NB4 (cell line): ENCODE measurements around the gene TNFSF11.

ENCODE experiments used
- DNase-seq: peaks from one replicate; pipeline ENCODE4 v3.0.0; 2010; ENCODE audit warnings: low read depth
- H3K4me3 ChIP-seq: one replicate; pipeline ENCODE4 v1.5.1; 2011; ENCODE audit warnings: mild to moderate bottlenecking, low read depth, low read length, moderate library complexity
- MAX ChIP-seq: IDR thresholded peaks from 2 replicates; pipeline ENCODE4 v1.6.1; 2011; ENCODE audit warnings: low read depth, low read length
- MYC ChIP-seq: IDR thresholded peaks from 2 replicates; pipeline ENCODE4 v1.6.1; 2011; ENCODE audit warnings: low read depth, low read length
- POLR2A ChIP-seq: IDR thresholded peaks from 2 replicates; pipeline ENCODE4 v1.6.1; 2011; ENCODE audit warnings: mild to moderate bottlenecking; ENCODE audit not compliant: insufficient read length; ENCODE audit errors: extremely low read depth
- TF ChIP-seq, protein P1 (sequence below): IDR thresholded peaks from one replicate; pipeline ENCODE4 v1.5.1; 2012; ENCODE audit warnings: low read depth, low read length

TNFSF11 gene

DNA sequence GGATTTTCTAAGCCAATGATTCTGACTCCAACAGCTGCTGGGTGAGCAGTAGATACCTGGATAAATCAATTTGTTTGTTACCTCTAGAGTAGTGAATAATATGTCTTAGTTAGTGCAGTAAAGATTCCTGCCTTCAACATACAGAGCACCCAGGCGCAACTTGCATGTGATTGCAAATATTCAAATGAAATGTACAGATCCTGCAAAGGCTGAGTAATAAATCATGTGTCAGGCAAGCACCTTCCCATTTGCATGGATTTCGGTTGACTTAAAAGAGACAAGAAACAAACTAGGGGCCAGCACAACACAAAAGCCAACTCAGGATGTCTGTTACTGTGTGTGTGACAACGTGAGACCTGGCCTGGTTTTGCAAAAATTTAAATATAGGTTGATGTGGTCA lies 79.7 kb downstream of the TNFSF11 start:
- no peak for DNase-seq
- no peak overlapping the region for H3K4me3 ChIP-seq
- no peak for TF ChIP-seq POLR2A
- TF ChIP-seq, protein P1, sequence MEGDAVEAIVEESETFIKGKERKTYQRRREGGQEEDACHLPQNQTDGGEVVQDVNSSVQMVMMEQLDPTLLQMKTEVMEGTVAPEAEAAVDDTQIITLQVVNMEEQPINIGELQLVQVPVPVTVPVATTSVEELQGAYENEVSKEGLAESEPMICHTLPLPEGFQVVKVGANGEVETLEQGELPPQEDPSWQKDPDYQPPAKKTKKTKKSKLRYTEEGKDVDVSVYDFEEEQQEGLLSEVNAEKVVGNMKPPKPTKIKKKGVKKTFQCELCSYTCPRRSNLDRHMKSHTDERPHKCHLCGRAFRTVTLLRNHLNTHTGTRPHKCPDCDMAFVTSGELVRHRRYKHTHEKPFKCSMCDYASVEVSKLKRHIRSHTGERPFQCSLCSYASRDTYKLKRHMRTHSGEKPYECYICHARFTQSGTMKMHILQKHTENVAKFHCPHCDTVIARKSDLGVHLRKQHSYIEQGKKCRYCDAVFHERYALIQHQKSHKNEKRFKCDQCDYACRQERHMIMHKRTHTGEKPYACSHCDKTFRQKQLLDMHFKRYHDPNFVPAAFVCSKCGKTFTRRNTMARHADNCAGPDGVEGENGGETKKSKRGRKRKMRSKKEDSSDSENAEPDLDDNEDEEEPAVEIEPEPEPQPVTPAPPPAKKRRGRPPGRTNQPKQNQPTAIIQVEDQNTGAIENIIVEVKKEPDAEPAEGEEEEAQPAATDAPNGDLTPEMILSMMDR = no peak
- no peak for TF ChIP-seq MAX
- TF ChIP-seq MYC = no peak

GRCh38 chr13:42654212-42654611 lies 80.3 kb downstream of the TNFSF11 start:
- TF ChIP-seq, protein P1 = no peak
- TF ChIP-seq MAX (no peak), POLR2A (no peak), MYC (no peak)
- no peak overlapping the region for H3K4me3 ChIP-seq
- no peak for DNase-seq

DNA sequence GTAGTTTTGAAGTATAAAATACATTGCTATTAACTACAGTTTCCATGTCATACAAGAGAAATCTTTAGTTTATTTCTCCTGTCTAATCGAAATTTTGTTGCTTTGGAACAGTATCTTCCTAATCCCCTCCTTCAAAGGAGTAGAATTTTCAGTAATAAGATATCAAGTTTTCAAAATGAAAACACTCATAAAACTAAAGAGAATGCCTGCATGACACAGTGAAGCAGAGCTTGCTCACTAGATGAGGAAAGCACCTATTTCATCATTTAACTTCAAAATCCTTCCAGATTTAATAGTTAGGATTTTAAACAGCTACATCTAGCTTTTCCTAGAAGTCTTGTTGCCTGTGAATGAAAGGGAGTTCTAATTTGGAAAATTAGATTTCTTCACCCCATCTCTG lies 80.8 kb downstream of the TNFSF11 start:
- no peak for DNase-seq
- TF ChIP-seq MYC (no peak), POLR2A (no peak), MAX (no peak)
- TF ChIP-seq, protein P1 = no peak
- H3K4me3 ChIP-seq = no peak overlapping the region

DNA sequence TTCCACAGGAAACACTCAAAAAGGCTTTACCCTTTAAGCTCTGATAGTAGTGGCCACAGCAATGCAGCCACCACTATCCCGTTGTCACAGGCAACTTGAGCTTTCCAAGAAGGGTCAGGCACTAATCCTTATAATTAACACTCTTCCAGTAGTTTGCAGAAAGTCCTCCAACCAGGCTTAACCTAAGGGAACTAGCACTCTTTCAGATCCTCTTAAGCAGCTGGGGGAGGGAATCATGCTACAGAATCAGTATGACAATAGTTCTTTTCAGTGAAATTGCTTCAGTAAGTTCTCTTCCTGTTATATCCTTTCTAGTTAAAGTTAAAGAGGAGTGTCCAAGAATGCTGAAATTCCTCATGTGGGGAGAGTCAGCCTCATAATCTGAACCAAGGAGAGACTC lies 82.2 kb downstream of the TNFSF11 start:
- TF ChIP-seq, protein P1 = no peak
- TF ChIP-seq POLR2A (no peak), MAX (no peak)
- no peak overlapping the region for H3K4me3 ChIP-seq
- DNase-seq = no peak

GRCh38 chr13:42656958-42657357 lies 83.0 kb downstream of the TNFSF11 start:
- H3K4me3 ChIP-seq = no peak overlapping the region
- TF ChIP-seq MAX = no peak
- TF ChIP-seq MYC = no peak
- no peak for TF ChIP-seq POLR2A
- TF ChIP-seq, protein P1 = no peak
- no peak for DNase-seq
